ENCODE data around the gene LORICRIN.
"Not testable (repeated sequence)": the region's sequence is repeated elsewhere in the genome, so short reads cannot be mapped to it uniquely, and the experiment has no call there.

The LORICRIN gene, protein sequence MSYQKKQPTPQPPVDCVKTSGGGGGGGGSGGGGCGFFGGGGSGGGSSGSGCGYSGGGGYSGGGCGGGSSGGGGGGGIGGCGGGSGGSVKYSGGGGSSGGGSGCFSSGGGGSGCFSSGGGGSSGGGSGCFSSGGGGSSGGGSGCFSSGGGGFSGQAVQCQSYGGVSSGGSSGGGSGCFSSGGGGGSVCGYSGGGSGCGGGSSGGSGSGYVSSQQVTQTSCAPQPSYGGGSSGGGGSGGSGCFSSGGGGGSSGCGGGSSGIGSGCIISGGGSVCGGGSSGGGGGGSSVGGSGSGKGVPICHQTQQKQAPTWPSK

DNA sequence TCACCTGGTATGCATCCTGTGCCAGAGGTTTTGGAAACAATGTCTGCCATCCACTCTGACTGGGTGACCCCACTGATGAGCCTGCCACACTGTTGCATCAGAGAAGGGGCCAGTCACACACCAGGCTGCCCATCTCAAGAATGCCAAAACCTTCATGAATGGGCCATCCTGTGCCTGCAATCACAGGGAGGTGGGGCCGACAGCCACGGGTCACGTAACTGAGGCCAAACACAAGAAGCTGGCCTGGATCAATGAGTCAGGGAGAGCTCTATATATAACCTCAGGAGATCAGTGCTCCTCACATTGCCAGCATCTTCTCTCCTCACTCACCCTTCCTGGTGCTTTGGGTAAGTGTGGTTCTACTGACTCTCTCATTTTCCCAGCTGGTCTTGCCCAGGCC, at the start of gene LORICRIN:
Gene LORICRIN (plus strand): TSS at position 301 of the 400 bp plus-strand sequence. CDS start 1,263 bp downstream, outside the sequence.
- no peak for DNase-seq

DNA sequence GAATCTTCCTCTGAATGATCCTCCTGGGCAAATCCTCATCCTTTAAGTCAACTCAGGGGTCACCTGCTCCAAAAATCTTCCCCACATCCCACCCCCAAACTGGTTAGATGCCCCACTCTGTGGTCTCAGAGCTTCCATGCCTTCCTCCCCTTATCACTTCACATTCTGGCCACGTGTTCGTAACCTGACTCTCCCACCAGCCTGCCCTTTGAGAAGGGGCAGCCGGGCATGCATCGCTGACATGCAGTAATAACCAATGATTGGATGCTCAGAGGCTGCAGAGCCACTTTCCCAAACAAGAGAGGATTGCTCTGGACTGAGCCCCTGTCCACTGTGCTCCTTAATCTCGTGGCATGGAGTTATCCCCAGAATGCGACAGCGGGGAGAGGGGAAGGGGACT, 49.3 kb upstream of the LORICRIN start:
- no peak for DNase-seq

DNA sequence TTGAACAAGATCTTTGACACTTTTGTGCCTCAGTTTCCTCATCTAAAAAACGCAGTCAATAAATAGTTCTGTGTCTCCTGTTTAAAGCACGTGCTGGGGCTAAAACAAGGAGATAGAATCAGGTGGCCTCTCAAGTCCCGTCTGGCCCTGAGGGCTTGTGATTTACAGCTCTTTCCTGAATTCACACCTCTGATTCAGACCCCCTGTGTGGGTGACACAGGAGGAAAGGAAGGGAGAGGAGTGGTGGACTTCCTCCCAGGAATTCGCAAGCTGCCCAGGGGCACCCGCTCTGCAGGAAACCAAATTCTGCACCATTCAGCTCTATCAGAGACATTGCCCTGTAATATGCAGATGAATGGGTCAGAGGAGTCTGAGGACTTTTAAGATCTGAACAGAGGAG, 47.3 kb upstream of the LORICRIN start:
- DNase-seq: no peak

DNA sequence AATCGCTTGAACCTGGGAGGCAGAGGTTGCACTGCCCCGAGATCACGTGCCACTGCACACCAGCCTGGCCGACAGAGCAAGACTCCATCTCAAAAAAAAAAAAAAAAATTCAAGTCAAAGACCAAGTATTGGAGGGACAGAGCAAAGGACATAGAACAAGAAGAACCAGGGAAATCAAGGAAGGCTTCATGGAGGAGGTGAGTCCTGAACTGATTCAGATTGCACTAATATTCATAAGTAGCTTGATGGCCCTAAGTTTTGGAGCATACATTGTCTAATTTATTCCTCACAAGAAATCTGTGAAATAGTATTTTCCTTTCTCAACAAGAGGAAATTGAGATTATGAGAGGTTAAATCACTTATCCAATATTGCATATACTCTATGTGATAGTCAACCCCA, 46.0 kb upstream of the LORICRIN start:
- no peak for DNase-seq

DNA sequence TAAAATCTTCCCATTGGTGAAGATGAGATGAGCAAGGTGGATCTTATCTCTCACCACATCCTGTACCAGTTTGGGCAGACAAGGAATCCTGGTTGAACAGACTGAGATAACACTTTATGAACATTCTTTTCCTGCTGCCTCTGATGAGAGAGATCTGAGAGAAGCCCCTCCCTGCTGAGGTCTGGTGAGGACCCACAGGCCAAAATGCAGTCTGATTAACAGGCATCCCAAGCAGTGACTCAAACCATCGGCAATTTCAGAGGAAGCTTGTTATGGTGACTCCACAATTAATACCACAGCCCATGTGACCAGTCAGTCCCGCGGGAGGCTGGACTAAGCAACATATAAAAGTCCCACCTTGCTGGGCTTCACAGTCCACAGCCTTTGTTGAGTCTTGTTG, 42.3 kb upstream of the LORICRIN start, which contains the start of gene PRR9:
Gene PRR9 (plus strand): TSS at position 373 of the 400 bp plus-strand sequence. CDS start 561 bp downstream, outside the sequence.
- DNase-seq: no peak

DNA sequence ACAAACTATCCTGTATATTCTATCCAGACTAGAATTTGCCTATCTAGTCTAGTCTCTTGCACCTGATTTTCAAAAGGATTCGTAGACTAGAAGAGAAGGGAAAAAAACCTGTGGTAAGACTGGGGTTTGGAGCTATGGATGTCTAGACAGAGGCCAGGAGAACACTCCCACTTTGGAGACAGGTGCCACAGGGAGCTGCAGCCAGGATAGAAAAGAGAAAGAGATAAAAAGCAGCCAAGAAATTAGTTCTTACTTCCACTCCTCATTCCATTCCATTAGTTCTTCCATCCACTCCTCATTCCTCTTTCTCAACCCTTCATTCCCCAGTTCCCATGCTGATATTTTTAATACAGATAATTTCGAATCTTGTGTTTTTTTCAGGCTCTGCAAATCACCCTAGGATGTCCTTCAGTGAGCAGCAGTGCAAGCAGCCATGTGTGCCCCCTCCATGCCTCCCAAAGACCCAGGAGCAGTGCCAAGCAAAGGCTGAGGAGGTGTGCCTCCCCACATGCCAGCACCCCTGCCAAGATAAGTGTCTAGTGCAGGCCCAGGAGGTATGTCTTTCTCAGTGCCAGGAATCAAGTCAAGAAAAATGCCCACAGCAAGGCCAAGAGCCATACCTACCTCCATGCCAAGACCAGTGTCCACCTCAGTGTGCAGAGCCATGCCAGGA, 41.6 kb upstream of the LORICRIN start:
- no peak for DNase-seq

DNA sequence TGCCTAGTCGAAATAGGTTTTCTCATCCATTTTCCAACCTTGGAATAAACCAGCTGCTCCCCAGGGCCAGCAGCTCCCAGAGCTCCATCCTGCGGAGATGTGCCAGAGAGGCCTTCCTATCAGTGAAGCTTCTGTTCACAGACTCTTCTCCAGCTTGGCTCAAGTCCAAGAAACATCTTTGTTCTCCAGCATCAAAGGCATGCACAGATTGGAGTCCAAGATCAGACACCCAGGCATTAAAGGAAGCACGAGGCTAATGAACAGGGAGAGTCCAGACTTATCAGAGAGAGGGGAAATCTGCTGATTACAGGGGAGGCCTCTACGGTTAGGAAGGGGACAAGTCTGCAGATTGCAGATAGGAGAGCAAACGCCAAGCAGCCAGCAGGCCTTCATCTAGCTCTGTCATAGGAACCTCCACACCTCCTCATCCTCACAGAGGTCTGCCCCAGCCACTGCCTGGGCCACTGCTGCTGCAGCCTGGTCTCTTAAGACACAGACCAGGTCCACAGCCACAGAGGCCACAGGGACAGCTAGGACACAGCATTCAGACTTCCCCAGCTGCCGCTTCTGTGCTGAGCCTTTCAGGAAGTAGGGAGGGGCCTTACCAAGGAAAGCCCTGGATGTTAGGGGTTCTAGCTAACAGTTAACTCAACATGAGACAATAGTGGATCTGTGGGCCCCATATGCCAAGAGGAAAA, 38.7 kb upstream of the LORICRIN start:
- no peak for DNase-seq

DNA sequence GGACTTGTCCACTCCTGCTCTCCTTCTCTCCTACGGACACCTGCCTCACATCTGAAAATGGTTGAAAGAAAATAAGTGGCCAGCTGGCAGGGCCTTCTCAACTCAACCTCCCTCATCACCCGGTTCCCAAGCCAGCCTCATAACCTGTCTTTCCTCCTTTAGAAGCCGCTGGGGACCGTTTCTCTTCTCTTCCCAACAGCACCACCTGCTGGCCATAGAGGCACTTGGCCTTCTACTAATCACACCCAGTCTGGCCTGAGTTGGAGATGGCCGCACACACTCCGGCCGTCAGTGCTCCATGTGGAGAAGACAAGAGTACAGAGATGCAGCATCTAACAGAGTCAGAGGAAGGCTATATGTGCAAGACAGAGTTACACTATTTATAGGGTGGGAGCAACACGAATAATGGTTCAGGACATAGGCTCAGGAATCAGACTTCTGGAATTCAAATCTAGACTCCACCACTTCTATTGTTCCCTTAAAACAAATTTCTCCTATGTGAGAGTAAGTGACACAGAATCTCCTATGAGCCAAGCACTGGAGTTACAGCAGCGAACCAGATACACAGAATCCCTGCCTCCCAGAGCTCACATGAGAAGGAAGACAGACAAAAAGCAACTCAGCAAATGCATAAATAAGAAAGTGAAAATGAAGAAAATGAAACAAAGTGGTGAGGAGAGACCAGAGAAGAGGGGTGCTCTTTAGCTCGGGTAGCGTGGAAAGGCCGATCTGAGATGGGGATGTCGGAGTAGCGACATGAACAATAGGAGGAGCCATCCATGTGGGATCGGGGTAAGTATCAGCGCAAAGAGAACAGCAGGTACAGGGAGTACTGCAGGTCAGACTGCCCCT, 36.2 kb upstream of the LORICRIN start:
- peak; percentile 44 for DNase-seq

DNA sequence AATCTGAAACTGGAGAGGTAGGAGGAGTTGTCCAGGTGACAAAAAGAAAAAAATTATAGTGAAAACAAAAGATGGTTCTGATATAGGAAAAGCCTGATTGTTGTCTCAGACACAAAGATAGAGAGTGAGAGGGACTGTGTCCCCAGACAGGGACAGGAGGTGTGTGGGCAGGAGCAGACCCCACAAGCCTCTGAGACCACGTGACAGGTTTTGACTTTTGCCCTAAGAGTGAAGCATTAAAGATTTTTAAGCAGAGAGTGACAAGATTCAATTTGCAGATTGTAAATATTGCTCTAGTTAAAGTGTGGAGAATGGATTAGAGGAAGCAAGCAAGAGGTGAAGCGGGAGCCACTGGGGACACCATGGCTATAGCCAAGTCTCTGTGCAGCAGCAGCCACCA, 31.7 kb upstream of the LORICRIN start:
- DNase-seq: no peak

DNA sequence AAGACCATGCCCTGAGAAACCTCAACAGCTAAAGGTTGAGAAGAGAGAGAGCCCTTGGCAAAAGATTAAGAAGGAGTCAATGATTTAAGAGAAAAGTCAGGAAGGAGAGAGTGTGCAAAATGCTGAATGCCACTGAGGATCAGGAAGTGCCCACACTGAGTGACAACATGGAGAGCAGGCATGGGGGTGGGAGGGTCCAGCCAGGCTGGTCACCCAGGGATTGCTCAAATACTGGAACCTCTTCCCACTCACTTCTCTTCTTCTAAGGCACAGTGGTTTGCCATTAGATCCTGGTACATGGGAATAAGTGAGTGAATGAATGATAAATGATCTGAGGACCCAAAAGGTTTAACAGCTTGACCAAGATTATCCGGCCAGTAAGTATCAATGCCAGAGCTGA, 31.0 kb upstream of the LORICRIN start:
- no peak for DNase-seq

DNA sequence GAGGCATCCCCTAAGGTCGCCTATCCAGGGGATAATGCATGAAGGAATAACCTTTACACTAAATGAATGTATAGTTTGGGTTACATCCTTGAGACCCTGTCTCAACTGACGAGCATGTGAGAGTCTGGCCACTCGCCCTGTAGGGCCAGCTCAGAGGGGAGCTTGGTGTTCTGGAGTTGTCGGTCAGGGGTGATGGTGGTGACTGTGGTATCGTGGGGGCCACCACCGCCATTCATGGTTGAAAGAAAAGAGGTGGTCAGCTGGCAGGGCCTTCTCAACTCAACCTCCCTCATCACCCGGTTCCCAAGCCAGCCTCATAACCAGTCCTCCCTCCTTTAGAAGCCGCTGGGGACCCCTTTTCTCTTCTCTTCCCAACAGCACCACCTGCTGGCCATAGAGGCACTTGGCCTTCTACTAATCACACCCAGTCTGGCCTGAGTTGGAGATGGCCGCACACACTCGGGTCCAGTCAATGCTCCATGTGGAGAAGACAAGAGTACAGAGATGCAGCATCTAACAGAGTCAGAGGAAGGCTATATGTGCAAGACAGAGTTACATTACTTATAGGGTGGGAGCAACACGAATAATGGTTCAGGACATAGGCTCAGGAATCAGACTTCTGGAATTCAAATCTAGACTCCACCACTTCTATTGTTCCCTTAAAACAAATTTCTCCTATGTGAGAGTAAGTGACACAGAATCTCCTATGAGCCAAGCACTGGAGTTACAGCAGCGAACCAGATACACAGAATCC, 30.2 kb upstream of the LORICRIN start:
- not testable (repeated sequence) for DNase-seq

DNA sequence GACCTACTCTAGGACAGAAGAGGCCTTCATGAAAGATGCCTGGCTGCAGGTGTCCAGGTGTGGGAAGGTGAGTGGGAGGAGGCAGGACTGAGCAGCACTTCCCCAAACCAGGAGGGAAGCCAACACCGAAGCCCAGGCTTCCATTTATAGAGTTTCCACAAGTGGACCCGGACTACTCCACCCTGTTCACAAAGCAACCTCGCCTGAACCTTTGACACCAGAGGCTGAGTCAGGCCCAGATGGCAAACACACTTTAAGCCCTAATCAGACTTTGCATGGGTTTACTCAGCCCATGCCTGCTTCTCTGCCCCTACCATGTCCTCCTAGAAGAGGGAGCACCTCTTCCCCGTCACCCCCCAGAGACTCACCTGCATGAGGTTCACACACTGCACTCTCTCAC, 28.1 kb upstream of the LORICRIN start:
- DNase-seq: no peak

DNA sequence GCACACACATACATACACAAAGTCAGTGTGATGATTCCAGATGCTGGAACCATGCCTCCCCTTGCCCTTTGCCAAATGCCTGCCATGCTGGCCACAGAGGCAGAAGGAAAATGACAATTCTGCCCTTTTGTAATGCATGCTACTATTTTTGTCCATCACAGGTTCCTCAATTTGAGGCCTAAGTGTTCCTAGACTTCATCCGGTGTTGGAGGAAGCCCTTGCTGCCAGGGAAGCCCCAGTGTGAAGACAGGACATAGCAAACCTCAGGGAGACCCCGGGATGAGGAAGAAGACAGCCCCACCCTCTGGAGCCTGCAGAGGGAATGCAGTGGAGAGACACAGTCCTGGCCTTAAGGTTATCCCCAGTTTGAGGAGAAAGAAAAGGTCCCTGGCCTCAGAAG, 27.7 kb upstream of the LORICRIN start:
- no peak for DNase-seq

DNA sequence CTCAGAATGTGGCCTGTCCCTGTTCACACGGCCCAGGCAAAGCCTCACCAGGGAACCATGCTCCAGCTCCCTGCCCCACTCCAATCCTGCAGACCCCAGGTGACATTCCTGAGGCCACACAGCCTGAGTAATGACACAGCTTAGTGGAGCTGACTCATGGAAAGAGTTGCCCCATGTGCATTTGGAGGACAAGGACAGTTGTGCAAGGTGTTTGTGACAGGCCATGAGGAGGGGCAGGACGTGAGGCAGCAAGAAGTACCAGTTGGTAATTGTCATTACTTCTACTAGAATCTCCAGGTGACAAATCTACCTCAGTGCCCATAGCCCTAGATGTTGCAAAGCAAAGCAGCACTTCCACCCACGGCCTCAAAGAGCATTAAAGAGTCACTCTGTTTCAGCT, 26.9 kb upstream of the LORICRIN start:
- DNase-seq: no peak

DNA sequence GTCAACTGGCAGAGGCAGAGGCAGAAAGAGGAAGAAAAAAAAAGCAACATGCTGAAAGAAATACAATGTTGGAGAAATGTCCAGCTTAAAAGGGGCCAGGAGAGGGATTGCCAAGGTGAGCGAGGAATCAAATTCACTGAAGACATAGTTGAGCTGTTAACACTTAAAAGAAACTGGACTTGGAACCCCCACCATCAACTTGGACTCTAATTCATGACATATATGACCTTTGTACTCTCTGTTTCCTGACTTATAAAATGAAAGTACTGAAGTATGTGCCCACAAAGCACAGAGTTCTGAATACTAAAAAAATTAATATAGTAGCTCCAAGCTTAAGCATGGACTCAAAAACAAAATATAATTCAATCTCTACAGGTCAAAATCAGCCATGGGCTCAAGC, 26.0 kb upstream of the LORICRIN start:
- DNase-seq: no peak

DNA sequence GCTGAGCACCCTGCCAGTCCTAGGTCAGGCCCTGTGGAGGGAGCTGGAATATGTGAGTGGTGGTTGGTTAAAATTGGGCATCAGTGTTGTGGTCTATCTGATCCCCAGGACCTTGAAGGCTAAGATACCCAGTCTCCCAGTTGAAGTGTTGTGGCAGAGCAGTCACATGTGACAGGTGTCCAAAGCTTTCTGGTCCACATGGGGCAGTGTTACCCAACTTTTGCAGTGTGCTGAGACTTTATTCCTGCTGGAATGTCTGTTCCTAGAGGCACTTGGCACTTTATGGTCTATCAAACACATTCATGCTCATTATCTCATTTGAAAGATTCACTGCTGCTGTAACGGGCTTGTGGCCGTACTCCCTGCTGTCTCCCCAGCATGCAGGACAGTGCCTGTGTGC, 21.0 kb upstream of the LORICRIN start:
- DNase-seq: no peak

DNA sequence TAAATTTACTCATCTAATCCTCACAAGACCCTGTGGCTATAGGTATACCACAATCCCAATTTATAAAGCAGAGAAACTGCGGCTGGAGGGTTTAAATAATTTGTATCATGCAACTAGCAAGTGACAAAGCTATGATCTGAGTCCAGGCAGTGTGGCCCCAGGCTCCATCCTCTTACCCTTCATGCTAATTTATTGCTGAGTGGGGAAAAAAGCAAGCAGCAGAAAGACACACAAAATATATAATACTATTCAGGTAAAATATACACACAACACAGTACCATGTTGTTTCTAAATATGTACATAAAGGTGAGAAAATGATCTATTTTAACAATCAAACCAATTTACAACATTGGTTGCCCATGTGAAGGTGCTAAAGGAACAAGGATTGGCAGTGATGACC, 17.3 kb upstream of the LORICRIN start:
- no peak for DNase-seq

DNA sequence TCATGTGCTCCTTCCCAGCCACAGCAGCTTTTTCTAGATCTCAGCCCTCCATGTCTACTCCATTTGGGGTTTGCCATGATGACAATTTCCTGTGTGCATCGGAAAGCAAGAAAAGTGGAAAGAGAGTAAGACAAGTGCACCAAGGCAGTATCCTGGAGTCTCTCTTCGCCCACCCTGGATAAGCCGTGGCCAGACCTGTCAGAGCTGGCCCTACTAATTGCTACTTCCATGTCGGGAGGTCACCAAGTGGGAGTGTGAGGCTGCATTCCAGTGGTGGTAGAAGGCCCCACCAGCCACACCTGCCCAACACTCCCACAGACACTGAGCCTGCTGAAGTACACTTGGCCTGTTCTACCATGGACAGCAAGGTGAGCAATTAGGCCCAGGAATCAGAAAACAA, 14.0 kb upstream of the LORICRIN start:
- no peak for DNase-seq

DNA sequence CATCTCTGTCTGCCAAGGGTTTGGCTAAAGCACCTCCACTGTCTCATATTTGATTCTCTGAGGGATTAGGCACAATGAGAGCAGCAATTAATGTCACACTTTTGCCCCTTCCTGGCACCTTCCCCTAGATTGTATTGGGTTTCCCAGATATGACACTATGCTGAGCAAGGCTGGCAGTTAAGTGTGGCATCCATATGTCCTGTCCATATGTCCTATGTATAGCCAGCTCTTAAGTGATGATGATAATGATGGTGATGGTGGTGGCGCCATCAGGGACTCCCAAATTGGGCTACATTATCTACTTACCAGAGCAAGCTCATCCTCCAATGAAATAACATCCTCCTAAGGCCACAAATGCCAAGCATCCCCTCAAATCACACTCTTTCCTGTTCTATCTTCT, 13.5 kb upstream of the LORICRIN start:
- no peak for DNase-seq

DNA sequence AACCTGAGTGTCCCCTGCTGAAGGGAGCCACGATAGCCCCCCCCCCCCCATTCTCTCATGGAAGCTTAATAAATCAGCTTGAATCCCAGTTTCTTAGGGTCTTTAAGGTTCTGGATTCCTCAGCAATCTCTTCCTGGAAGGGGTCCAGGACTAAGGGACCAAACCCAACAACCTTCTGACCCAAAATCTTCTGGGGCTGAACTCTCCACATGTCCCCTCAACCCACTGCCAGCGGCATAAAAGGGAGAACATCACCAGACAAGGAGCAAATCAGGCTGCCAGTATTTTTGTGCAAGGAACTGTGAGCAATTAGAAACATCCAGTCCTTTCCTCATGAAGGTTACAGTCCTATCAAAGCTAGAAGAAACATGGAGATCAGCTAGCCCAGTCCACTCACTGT, 12.7 kb upstream of the LORICRIN start:
- DNase-seq: no peak

DNA sequence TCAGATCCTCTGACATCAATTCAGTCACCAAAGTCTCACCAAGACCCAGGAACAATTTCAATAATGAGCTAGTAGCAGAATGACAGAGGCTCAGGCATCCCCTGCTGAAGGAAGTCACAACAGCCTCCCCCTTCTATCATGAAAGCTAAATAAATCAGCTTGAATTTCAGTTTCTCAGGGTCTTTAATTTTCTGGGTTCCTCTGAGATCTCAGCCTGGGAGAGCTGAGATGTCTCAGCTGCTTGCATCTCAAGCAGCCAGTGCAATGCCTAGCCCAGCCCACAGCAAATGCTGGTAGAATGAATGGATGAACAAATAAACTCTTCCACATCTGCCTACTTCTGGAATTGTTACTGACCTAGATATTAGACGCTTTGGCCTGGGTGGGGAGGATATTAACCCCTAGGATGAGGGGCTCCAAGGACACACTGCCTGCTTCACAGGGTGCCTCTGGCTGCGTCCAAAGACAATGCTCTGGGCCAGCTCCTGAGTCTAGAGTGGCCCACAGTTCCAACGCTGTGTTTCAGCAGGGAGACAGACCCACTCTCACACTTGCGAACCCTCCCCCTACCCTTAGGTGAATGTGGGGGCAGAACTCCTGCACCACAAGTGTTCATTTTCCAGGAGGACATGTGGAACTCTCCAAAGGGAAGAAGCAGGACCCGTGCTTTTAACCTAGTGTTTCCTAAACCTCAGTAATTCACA, 11.2 kb upstream of the LORICRIN start:
- DNase-seq: no peak

DNA sequence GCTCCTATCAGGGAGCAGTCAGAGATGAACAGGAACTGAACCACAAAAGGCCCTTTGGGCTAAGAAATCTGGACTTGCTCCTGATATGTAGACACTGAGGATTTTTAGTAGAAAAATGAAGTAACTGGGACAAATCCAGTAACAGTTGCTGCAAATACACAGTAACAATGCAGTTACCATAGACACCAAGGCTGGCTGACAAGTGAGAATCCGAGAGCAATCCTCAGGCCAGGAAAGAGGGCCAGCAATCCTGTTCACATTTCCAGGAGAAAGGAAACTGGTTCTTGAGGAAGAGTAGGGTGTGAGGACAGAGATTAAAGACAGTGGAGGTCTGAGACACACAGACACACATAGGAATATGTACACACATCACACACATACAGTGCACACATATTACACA, 9.3 kb upstream of the LORICRIN start:
- no peak for DNase-seq
